Measurements from ENCODE around the gene STIL.
"Not testable (repeated sequence)": the region's sequence is repeated elsewhere in the genome, so short reads cannot be mapped to it uniquely, and the experiment has no call there.

Gene STIL

GRCh38 chr1:47313915-47314664, at the start of gene STIL:
STIL (minus strand) TSS chr1:47314147; CDS start chr1:47310319, 3,828 bp downstream.
- DNase-seq (ENCODE audit: low read depth in 2 of 2): peak; percentile 91 to 92

GRCh38 chr1:47362828-47363227, 48.9 kb upstream of the STIL start:
- DNase-seq (ENCODE audit: low read depth in 2 of 2): no peak

- DNase-seq (ENCODE audit: low read depth in 2 of 2): no peak
Measured at GRCh38 chr1:47361380-47361779, 47.4 kb upstream of the STIL start.

GRCh38 chr1:47351305-47351704, 37.4 kb upstream of the STIL start:
- DNase-seq (ENCODE audit: low read depth in 2 of 2): no peak

- no peak for DNase-seq (ENCODE audit: low read depth in 2 of 2)
Measured at GRCh38 chr1:47348246-47348645, 34.3 kb upstream of the STIL start.

- no peak for DNase-seq (ENCODE audit: low read depth in 2 of 2)
Measured at GRCh38 chr1:47347735-47348134, 33.8 kb upstream of the STIL start.

GRCh38 chr1:47346979-47347378, 33.0 kb upstream of the STIL start:
- DNase-seq (ENCODE audit: low read depth in 2 of 2): not testable (repeated sequence)

GRCh38 chr1:47340227-47340626, 26.3 kb upstream of the STIL start:
- no peak for DNase-seq (ENCODE audit: low read depth in 2 of 2)

GRCh38 chr1:47338249-47339077, 24.5 kb upstream of the STIL start:
- DNase-seq (ENCODE audit: low read depth in 2 of 2): no peak

- DNase-seq (ENCODE audit: low read depth in 2 of 2): no peak
Measured at GRCh38 chr1:47337350-47337749, 23.4 kb upstream of the STIL start.

- no peak for DNase-seq (ENCODE audit: low read depth in 2 of 2)
Measured at GRCh38 chr1:47334765-47335435, 21.0 kb upstream of the STIL start.

GRCh38 chr1:47333922-47334764, 20.2 kb upstream of the STIL start:
- peak; percentile 26 to 40 for DNase-seq (ENCODE audit: low read depth in 2 of 2)

- DNase-seq (ENCODE audit: low read depth in 2 of 2): peak; percentile 52 to 55
Measured at GRCh38 chr1:47333578-47333921, 19.6 kb upstream of the STIL start, which contains the start of gene CMPK1. CMPK1 (plus strand) TSS chr1:47333790; CDS start chr1:47333946, 156 bp downstream.

GRCh38 chr1:47332779-47333577, 19.0 kb upstream of the STIL start:
- no peak for DNase-seq (ENCODE audit: low read depth in 2 of 2)

- no peak for DNase-seq (ENCODE audit: low read depth in 2 of 2)
Measured at GRCh38 chr1:47331875-47332274, 17.9 kb upstream of the STIL start.

- DNase-seq (ENCODE audit: low read depth in 2 of 2): no peak
Measured at GRCh38 chr1:47330212-47330611, 16.3 kb upstream of the STIL start.

GRCh38 chr1:47328992-47329391, 15.0 kb upstream of the STIL start:
- no peak for DNase-seq (ENCODE audit: low read depth in 2 of 2)

- no peak for DNase-seq (ENCODE audit: low read depth in 2 of 2)
Measured at GRCh38 chr1:47326271-47326670, 12.3 kb upstream of the STIL start.

- no peak for DNase-seq (ENCODE audit: low read depth in 2 of 2)
Measured at GRCh38 chr1:47325528-47325927, 11.6 kb upstream of the STIL start.

GRCh38 chr1:47324682-47325081, 10.7 kb upstream of the STIL start:
- no peak for DNase-seq (ENCODE audit: low read depth in 2 of 2)

- no peak for DNase-seq (ENCODE audit: low read depth in 2 of 2)
Measured at GRCh38 chr1:47323599-47324031, 9.7 kb upstream of the STIL start.

Data from stimulated activated CD8-positive, alpha-beta memory T cell treated with anti-CD3 and anti-CD28 coated beads, Interleukin-7, amount 100 ng/mL, for 1 hour (primary cell).